Right renal cortex interstitium (tissue), 3 donors: Measurements from ENCODE around the gene ADCYAP1R1. TPM values are rescaled to one million over a fixed set of nuclear protein-coding genes. Genes with fewer than 3 reads are reported as not detected.

ENCODE experiments used
- DNase-seq, 3 donors: peaks; one replicate each; pipeline ENCODE4 v3.0.0-alpha.2; 2013; ENCODE audit warnings: low read depth in 3 of 3, low spot score in 2 of 3
- polyA plus RNA-seq, 3 donors: library from polyadenylated mRNA; unstranded; fragments of 120-200 nt; gene quantifications; one replicate each; pipeline ENCODE4 v1.2.1, GENCODE V29; 2013; ENCODE audit not compliant: insufficient read length in 3 of 3

The ADCYAP1R1 gene
- polyA plus RNA-seq, 3 donors = 0.69 to 1.2 (median 0.89) TPM

DNA sequence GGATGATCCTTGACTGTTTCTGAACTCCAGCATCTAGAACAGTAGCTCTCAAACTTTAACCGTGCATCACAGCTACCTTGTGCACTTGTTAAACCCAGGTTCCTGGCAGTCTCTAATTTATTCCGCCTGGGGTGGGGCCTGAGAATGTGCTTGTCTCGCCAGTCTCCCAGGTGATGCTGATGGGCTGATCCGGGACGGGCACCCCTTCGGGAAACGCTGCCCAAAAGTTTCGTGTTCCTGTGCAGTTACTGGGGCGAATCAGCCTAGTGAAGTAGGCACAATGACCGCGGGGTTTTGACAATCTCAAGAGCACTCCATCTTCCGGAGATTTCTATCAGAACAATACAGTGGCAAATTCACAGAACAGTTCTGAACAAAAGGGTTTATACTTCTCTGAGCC is 29.9 kb downstream of the ADCYAP1R1 start:
- no peak for DNase-seq

DNA sequence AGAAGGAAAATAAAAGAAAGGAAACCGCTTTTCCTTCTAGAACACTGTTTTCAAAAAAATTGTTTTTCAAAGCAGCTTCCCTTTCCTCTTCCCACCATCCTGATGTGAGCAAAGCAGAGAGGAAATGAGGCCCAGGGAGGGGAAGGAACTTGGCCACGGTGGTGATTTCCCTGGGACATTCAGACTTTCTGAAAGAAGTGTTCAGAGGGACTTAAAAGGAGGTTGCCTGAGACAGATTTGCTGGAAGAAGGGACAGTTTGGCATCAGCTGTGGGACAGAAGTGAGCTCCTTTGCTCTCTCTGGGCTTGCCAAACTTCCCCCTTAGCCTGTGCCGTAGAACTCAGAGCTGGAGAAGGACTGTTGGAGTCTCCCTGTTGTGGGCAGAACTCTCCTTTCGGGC is 30.3 kb downstream of the ADCYAP1R1 start:
- peak in 1 of 3 donors; percentile 10 for DNase-seq

GRCh38 chr7:31083210-31083786 is 31.2 kb downstream of the ADCYAP1R1 start:
- peak; percentile 36 to 56 (median 47) for DNase-seq

GRCh38 chr7:31084226-31084625 is 32.1 kb downstream of the ADCYAP1R1 start:
- DNase-seq = no peak

GRCh38 chr7:31087351-31087750 is 35.2 kb downstream of the ADCYAP1R1 start:
- no peak for DNase-seq

GRCh38 chr7:31091924-31092434 is 39.9 kb downstream of the ADCYAP1R1 start:
- no peak for DNase-seq

GRCh38 chr7:31092606-31093005 is 40.5 kb downstream of the ADCYAP1R1 start:
- no peak for DNase-seq

DNA sequence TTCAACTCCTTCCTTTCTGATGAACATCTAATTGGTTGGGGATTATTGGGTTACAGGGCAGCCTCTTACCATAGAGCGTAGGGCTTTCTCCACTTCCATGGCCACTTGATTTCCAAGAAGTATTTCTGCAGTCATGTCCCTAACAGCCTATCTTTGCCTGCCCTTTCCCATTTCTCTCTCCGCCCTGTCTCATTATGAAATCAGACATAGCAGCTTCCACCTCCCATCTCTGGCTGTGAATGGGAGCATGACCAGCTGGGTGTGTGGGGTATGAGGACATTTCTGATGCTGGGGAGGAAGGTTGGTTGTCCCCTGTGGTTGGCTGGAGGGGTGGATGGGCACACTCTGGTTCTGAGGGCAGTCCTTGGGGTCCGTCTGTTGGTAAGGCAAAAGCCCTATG is 41.2 kb downstream of the ADCYAP1R1 start:
- DNase-seq = no peak

- DNase-seq = no peak
Observed at GRCh38 chr7:31094271-31094670, 42.2 kb downstream of the ADCYAP1R1 start.

- DNase-seq = no peak
Observed at GRCh38 chr7:31095286-31096197, 43.4 kb downstream of the ADCYAP1R1 start.

DNA sequence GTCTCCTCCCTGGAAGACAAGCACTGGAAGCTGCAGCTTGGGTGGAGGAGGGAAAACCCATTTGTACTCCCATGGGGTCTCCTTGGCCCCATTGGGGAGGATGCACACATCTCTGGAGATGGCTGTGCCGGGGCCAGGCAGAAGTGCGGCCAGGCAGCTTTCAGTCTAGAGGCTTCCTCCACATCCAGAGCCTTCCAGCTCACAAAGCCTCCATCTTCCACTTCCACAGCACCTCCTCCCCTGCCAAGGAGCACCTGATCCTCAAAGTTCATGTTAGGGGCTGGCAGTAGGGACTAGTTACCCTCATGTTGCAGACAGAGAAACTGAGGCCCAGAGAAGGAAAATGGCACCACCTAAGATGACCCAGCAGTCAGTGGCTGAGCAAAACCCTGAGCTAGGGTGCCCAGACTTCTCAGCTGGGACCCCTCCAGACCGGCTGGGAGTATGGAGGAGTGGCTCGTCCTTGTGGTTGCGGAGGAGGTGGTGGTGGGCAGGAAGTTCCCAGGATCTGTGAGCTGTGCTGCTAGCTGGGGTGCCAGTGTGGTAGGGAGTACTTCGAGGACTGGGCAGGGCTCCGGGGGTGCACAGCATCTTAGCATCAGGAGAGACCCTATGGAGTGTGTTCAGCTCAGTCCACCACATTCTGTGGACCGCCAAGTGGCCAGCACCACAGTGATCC is 44.2 kb downstream of the ADCYAP1R1 start:
- DNase-seq = no peak

DNA sequence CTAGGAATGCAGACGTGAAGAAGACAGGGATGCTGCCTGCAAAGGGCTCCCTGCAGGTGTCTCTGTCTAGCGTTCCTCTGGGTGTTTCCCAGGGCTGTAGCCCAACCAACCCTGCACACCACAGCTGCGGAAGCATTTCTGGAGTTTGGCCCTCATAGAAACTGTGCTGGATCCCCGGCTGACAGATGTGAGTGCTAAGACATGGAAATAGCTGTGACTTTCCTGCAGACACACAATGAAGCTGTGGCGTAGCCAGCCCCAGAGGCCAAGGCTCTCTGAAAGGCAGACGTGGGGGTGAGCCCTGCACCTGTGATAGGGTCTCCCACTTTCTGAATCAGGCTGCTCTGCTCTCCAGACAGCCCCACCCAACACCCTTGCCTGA is 44.8 kb downstream of the ADCYAP1R1 start:
- DNase-seq = no peak

DNA sequence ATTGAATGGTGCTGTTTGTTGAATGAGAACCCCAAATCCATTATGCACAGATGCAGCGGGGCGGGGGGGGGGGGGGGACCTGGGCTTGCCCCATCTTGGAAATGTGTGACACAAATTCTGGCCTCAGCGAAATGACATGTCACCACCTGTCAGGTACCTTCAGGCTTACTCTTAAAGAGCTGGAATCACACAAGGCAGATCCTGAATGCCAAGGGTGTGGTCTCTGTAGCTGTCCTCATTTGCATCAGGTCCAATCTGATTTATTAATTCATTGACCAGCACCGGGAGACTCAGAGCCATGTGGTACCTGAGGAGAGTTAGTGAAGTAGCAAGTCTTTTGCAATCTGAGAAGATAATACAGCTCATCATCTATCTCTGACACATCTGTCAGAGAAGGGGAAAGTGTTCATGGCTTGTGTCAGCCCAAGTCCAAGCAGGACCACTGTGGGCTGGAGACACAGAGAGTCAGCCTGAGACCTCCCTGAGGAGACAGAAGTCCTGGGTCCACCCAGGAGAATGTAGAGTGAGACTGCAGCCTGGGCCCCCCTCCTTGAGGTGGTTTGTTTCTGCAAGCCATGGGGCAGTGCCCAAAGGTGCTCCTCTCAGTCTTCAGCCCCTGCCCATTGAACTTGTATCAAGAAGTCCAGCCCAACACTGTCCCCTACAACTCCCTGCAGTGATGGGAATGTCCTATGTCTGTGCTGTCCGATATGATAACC is 46.7 kb downstream of the ADCYAP1R1 start:
- no peak for DNase-seq

GRCh38 chr7:31099451-31100444 is 47.6 kb downstream of the ADCYAP1R1 start:
- no peak for DNase-seq

- DNase-seq = no peak
Observed at GRCh38 chr7:31100445-31100844, 48.3 kb downstream of the ADCYAP1R1 start.

DNA sequence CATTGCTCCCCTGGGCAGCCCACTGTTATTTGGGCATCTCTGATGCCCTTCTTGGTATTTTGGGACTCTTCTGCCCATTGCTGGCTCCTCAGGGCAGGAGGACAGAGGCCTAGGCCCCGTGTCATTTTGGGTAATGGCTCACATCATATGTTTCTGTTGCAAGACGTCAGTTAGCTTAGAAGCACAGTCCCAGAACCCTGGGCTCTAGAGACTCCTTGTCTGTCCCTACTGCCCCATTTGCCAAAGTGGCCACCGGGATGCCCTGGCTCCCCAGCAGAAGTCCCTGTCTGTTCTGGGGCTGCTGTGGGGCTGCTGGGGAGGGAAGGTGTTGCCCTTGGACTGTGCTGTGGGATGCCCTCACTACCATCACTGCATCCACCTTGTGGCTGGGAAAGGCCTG is 48.8 kb downstream of the ADCYAP1R1 start:
- no peak for DNase-seq

DNA sequence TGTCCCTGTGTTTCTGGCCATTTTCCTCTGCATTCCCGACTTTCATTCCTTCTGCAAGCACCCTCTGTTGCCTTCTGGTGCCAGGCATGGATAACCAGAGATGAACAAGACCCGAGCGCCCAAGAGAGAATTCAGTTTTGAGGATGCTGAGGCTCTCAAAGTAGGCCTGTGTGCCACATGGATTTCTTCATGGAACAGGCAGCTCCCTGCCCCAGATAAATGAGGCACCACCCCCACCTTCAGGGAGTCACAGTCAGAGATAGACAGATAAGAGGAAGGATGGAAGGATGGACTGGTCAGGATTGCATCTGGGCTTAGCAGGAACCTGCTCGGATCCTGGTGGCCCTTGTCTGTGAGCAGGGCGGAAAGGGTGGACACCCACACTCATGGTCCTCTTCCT is 49.4 kb downstream of the ADCYAP1R1 start:
- no peak for DNase-seq

DNA sequence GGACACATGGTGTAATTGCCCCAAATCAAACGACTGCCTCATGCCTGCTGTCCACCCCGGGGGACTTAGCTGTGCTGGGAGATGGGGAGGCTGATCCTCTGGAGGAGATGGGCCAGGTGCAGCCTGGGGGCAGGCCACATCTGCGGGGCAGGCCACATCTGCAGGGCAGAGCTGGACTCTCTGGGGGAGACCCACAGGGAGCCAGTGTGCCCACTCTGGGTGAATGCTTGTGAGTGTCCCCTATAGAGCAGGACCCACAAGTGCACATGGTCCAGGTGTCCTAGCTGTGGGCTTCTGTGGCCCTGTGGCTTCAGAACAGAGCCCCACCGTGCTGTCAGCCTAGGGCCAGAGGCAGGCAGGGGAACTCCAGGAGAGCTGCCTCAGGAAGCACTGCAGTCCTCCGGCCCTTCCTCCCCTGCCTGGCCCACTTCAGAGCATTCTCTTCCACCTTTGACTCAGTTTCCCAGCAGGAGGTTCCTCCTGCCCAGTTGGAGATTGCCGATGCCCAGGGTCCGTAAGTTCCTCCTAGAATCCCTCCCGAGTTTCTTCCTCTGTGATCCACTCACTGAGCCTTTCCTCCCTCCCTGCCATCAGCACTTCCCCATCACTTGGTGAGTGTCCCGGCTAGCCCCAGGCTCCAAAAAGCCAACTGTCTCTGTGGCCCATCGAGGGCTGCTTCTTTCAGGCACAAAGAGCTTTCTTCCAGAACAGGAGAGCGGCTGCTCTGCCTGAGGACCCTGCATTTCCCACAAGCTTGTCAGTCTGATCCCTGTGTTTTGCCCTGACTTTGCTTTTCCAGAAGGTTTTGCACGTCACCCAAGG is 50.3 kb downstream of the ADCYAP1R1 start:
- DNase-seq = no peak
